Activated T-helper 17 cell treated with anti-CD3 and anti-CD28 coated beads, Interleukin-2, amount 50 U/mL, for 72 hours (primary cell): ENCODE data around the gene ANO7. TPM values are rescaled to one million over a fixed set of nuclear protein-coding genes. Genes with fewer than 3 reads are reported as not detected.

Source experiments
- total RNA-seq, 2 donors: library from RNA; stranded (reverse); gene quantifications; one replicate each; pipeline ENCODE4 v1.2.3, GENCODE V29; 2022

Gene ANO7
- total RNA-seq, 2 donors from 2014 or later: 1.6 to 12.8 TPM

Other genes starting within 250 kb of the ANO7 start
- 1 to 10 TPM; 3.0 to 4.8 TPM for gene SNED1, start 190.1 kb upstream of the ANO7 start, total RNA-seq
- gene MTERF4, start 86.4 kb upstream of the ANO7 start, total RNA-seq: 10 to 100 TPM; 36.4 to 86.5 TPM
- gene PASK, start 39.2 kb upstream of the ANO7 start, total RNA-seq: 10 to 100 TPM; 71.0 to 73.6 TPM
- gene PPP1R7, start 38.2 kb upstream of the ANO7 start, total RNA-seq: 10 to 100 TPM; 81.9 to 86.4 TPM
- gene HDLBP, start 127.0 kb downstream of the ANO7 start, total RNA-seq: 100 to 1,000 TPM; 303 to 319 TPM
- 100 to 1,000 TPM; 180 to 230 TPM for gene SEPTIN2, start 127.2 kb downstream of the ANO7 start, total RNA-seq
- gene FARP2, start 167.6 kb downstream of the ANO7 start, total RNA-seq: 10 to 100 TPM; 26.1 to 33.1 TPM